HG02763 (cell line): ENCODE measurements around the gene EPB41L1.

Source experiments
- ATAC-seq: cut with Tn5 transposase; IDR thresholded peaks from one replicate; pipeline ENCODE4 v1.9.1; 2021; ENCODE audit warnings: mild to moderate bottlenecking, moderate library complexity; ENCODE audit not compliant: unreplicated experiment

Gene EPB41L1

GRCh38 chr20:36218380-36219064, 64.0 kb downstream of the EPB41L1 start:
- ATAC-seq, result no peak

GRCh38 chr20:36219671-36220220, 65.2 kb downstream of the EPB41L1 start:
- no peak for ATAC-seq

GRCh38 chr20:36225666-36226065, 71.1 kb downstream of the EPB41L1 start:
- ATAC-seq, result no peak

- no peak for ATAC-seq
These were observed 74.2 kb downstream of the EPB41L1 start for GRCh38 chr20:36228770-36229169.

- ATAC-seq, result no peak
These were observed 75.5 kb downstream of the EPB41L1 start for GRCh38 chr20:36230019-36230418.

GRCh38 chr20:36231331-36231730, 76.8 kb downstream of the EPB41L1 start:
- ATAC-seq, result no peak

- no peak for ATAC-seq
These were observed 80.3 kb downstream of the EPB41L1 start for GRCh38 chr20:36234771-36235320.

- ATAC-seq, result peak; percentile 56
These were observed 81.6 kb downstream of the EPB41L1 start, which contains the start of gene AAR2 for GRCh38 chr20:36235892-36236785. Gene AAR2 (plus strand): TSS chr20:36236478. CDS start chr20:36239869, 3,391 bp downstream.

GRCh38 chr20:36236786-36237121, 82.2 kb downstream of the EPB41L1 start:
- peak; percentile 6 for ATAC-seq

GRCh38 chr20:36237477-36237876, 82.9 kb downstream of the EPB41L1 start:
- ATAC-seq, result no peak

GRCh38 chr20:36238153-36238552, 83.6 kb downstream of the EPB41L1 start:
- ATAC-seq, result no peak

GRCh38 chr20:36238760-36239159, 84.2 kb downstream of the EPB41L1 start:
- no peak for ATAC-seq

- no peak for ATAC-seq
These were observed 85.5 kb downstream of the EPB41L1 start for GRCh38 chr20:36240076-36240475.

- ATAC-seq, result no peak
These were observed 87.1 kb downstream of the EPB41L1 start for GRCh38 chr20:36241678-36242077.

GRCh38 chr20:36243726-36244125, 89.2 kb downstream of the EPB41L1 start:
- no peak for ATAC-seq

GRCh38 chr20:36246401-36246800, 91.9 kb downstream of the EPB41L1 start:
- ATAC-seq, result no peak

- ATAC-seq, result no peak
These were observed 94.3 kb downstream of the EPB41L1 start for GRCh38 chr20:36248836-36249235.

GRCh38 chr20:36249450-36249849, 94.9 kb downstream of the EPB41L1 start:
- ATAC-seq, result no peak

GRCh38 chr20:36251426-36251825, 96.9 kb downstream of the EPB41L1 start:
- no peak for ATAC-seq

GRCh38 chr20:36252511-36252910, 98.0 kb downstream of the EPB41L1 start:
- no peak for ATAC-seq

GRCh38 chr20:36253036-36253435, 98.5 kb downstream of the EPB41L1 start:
- no peak for ATAC-seq

GRCh38 chr20:36254076-36254475, 99.5 kb downstream of the EPB41L1 start:
- no peak for ATAC-seq
